Measurements from ENCODE around the gene NAXD.

Gene NAXD

GRCh38 chr13:110646442-110647364 lies 31.4 kb downstream of the NAXD start:
- Histone ChIP-seq H3K4me3 (replicated peaks; ENCODE audit: insufficient read depth, low read length) (no peak overlapping the region), H3K27me3 (ENCODE audit: insufficient read depth, poor library complexity, severe bottlenecking) (no peaks in the 10 kb centered on the region), H3K27ac (replicated peaks) (no peak overlapping the region)
- DNase-seq (ENCODE audit: low read depth in 1 of 2, low spot score in 1 of 2), result no peak
- peak; percentile 19 for TF ChIP-seq POLR2AphosphoS5 (IDR thresholded peaks at IDR 0.05; ENCODE audit: low read depth)
- no peak for TF ChIP-seq SPI1 (IDR thresholded peaks at IDR 0.05; ENCODE audit: borderline replicate concordance, low read depth)

GRCh38 chr13:110647365-110647737 lies 32.0 kb downstream of the NAXD start:
- no peak overlapping the region for H3K27ac ChIP-seq (replicated peaks)
- DNase-seq (ENCODE audit: low read depth in 1 of 2, low spot score in 1 of 2), result no peak
- TF ChIP-seq SPI1 (IDR thresholded peaks at IDR 0.05; ENCODE audit: borderline replicate concordance, low read depth) (no peak), POLR2AphosphoS5 (IDR thresholded peaks at IDR 0.05; ENCODE audit: low read depth) (no peak), REST (IDR thresholded peaks at IDR 0.05; ENCODE audit: insufficient replicate concordance, low read depth) (no peak), GABPA (IDR thresholded peaks at IDR 0.05; ENCODE audit: low read depth) (no peak), CTCF (IDR thresholded peaks at IDR 0.05; ENCODE audit: insufficient read depth, low read length) (no peak)

GRCh38 chr13:110648146-110648819 lies 32.9 kb downstream of the NAXD start:
- Histone ChIP-seq H3K4me3 (replicated peaks; ENCODE audit: insufficient read depth, low read length) (no peak overlapping the region), H3K27me3 (ENCODE audit: insufficient read depth, poor library complexity, severe bottlenecking) (no peaks in the 10 kb centered on the region), H3K27ac (replicated peaks) (no peak overlapping the region)
- no peak for DNase-seq (ENCODE audit: low read depth in 1 of 2, low spot score in 1 of 2)
- TF ChIP-seq POLR2AphosphoS5 (IDR thresholded peaks at IDR 0.05; ENCODE audit: low read depth) (no peak), CTCF (IDR thresholded peaks at IDR 0.05; ENCODE audit: insufficient read depth, low read length) (no peak), SPI1 (IDR thresholded peaks at IDR 0.05; ENCODE audit: borderline replicate concordance, low read depth) (no peak), REST (IDR thresholded peaks at IDR 0.05; ENCODE audit: insufficient replicate concordance, low read depth) (no peak), GABPA (IDR thresholded peaks at IDR 0.05; ENCODE audit: low read depth) (no peak)

More at GRCh38 chr13:110647365-110647737, 32.0 kb downstream of the NAXD start:
- Histone ChIP-seq H3K4me3 (replicated peaks; ENCODE audit: insufficient read depth, low read length) (no peak overlapping the region), H3K27me3 (ENCODE audit: insufficient read depth, poor library complexity, severe bottlenecking) (no peaks in the 10 kb centered on the region)

GRCh38 chr13:110648848-110649421 lies 33.6 kb downstream of the NAXD start:
- H3K4me3 ChIP-seq (replicated peaks; ENCODE audit: insufficient read depth, low read length), result no peak overlapping the region
- DNase-seq (ENCODE audit: low read depth in 1 of 2, low spot score in 1 of 2), result no peak
- H3K27me3 ChIP-seq (ENCODE audit: insufficient read depth, poor library complexity, severe bottlenecking), result no peaks in the 10 kb centered on the region
- H3K27ac ChIP-seq (replicated peaks), result no peak overlapping the region
- TF ChIP-seq GABPA (IDR thresholded peaks at IDR 0.05; ENCODE audit: low read depth), result no peak
- TF ChIP-seq POLR2AphosphoS5 (IDR thresholded peaks at IDR 0.05; ENCODE audit: low read depth), result no peak
- no peak for TF ChIP-seq SPI1 (IDR thresholded peaks at IDR 0.05; ENCODE audit: borderline replicate concordance, low read depth)
- TF ChIP-seq CTCF (IDR thresholded peaks at IDR 0.05; ENCODE audit: insufficient read depth, low read length), result no peak
- TF ChIP-seq REST (IDR thresholded peaks at IDR 0.05; ENCODE audit: insufficient replicate concordance, low read depth), result no peak
